Testis (tissue), 2 donors: ENCODE results near the gene SLC25A17.

Experiments
- POLR2A ChIP-seq: fragments of 450-650 bp; IDR thresholded peaks from one replicate; pipeline ENCODE4 v1.6.1; 2017; ENCODE audit warnings: antibody characterized with exemption, mild to moderate bottlenecking, moderate library complexity
- TF ChIP-seq, protein P1 (sequence below), 3 experiments: fragments of 450-650 bp in 2 of 3; fragments of 200-600 bp in 1 of 3; sonication (generic) in 1 of 3; IDR thresholded peaks; one replicate each; pipeline ENCODE4 v1.5.1; 2016 to 2019; ENCODE audit warnings: antibody characterized with exemption in 3 of 3, mild to moderate bottlenecking in 2 of 3, moderate library complexity in 1 of 3

DNA sequence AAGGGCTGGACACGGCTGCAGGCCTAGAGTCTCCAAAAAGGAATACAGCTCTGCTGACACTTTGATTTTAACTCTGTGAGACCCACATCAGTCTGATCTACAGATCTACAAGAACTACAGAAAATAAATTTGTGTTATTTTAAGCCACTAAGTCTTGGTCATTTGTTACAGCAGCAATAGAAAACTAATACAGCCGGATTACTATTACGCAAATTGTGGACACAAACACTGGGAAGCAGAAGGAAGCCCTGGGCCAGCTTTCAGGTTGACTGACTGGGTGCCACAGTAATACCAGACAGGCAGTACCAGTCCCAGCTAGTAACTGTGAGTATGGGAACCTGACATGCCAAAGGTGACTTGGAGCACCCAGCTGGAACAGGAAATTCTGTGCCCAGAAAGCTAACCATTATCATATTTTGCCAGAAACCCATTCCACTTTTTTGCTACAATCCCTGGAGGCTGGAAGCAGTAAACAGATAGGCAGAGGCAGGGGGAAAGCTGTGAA is 13.4 kb downstream of the SLC25A17 start:
- TF ChIP-seq, protein P1, sequence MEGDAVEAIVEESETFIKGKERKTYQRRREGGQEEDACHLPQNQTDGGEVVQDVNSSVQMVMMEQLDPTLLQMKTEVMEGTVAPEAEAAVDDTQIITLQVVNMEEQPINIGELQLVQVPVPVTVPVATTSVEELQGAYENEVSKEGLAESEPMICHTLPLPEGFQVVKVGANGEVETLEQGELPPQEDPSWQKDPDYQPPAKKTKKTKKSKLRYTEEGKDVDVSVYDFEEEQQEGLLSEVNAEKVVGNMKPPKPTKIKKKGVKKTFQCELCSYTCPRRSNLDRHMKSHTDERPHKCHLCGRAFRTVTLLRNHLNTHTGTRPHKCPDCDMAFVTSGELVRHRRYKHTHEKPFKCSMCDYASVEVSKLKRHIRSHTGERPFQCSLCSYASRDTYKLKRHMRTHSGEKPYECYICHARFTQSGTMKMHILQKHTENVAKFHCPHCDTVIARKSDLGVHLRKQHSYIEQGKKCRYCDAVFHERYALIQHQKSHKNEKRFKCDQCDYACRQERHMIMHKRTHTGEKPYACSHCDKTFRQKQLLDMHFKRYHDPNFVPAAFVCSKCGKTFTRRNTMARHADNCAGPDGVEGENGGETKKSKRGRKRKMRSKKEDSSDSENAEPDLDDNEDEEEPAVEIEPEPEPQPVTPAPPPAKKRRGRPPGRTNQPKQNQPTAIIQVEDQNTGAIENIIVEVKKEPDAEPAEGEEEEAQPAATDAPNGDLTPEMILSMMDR (IDR thresholded peaks at IDR 0.05) = no peak
- TF ChIP-seq POLR2A = no peak
